NCI-H524 treated with DMSO at 0.1 percent for 48 hours (cell line): ENCODE measurements around the gene FBXL17.

ENCODE experiments used
- DNase-seq: peaks from one replicate; lab custom pipeline; 2025; lab: John Stamatoyannopoulos, UW

The FBXL17 gene

DNA sequence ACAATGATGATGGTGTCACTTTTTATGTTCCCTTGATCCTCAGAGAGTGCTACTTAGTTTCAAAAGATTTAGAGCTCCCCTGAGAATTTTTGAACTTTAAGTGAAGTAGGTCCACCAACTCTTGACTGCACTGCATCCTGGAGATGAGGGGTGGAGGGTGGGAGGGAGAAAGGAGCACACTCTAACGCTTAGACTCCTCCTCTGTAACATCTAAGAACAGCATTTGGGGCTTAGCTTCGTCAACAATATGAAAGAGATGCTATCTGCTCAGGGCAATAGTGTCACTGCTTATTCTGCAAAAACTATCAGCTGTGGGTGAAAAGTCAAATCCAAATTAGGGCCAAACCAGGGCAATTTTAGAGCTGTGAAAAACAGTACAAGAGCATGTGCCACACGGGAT is 468.4 kb downstream of the FBXL17 start:
- DNase-seq = no peak

DNA sequence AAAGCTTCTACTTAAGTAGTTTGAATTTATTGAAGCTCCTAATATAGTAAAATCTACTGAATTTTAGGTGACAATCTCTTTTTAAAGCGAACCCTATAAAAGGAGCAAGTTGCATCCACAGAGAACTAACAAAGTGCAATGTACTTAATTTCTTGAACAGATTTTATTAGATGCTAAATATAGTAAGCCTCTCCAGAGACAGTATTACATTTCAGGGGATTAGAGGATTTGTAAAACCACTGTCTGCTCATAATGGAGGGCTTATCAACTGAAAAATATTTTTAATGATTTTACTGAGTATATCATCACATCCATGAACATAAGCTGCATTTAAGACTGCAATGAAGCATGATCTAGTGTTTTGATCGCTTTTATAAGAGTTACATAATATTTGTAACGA is 481.2 kb downstream of the FBXL17 start:
- DNase-seq = peak; percentile 83

DNA sequence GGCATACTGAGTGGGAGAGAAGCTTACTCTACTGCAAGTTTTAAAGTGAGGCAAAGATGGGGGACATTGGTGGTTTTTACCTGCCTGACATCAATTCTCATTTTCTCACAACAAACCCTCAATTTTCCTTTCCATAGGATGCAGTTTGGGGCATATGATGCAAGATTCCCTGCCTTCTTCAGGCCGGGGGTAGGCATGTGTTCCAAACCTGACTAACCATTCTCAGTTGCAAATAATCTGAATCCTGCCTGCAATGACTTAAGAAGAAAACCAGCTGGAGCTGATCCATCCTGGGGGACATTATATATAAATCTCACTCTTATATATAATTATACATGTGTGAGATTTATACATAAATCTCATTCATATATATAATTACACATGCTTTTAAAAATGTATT is 487.5 kb downstream of the FBXL17 start:
- DNase-seq = no peak

DNA sequence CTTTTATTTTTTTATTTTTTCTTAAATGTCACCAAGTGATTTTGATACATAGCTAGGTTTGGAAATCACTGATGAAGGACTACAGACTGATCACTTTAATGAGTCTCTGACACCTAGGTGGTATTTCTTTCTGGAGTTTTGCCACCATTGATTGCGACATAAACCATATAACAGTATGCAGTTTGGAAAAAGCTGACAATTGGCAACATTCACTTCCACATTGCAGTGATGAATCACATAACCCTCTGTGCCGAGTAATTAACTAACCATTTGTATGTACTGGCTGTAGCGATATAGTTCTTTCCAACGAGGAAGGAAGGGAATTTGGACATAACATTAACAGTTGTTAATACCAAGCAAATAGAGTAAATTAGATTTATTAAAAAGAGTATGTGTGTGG is 488.3 kb downstream of the FBXL17 start:
- no peak for DNase-seq

DNA sequence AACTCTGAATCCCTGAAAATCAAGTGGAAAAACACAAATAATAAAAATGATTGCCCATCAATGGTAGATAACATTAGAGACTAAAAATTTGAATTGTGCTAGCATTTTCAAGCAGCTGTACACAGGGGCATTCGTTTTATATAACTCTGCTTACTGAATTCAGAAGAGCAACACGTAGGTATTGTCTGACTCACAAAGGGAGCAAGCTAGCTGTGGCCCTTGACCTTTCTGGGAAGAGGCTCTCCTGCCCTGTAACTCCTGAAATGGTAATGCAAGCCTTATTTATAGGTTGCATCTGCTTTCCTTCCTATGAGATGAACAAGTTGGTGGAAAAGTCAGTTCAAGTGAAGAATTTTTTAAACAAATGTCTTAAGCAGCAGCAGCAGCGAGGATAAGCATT is 492.5 kb downstream of the FBXL17 start:
- no peak for DNase-seq

DNA sequence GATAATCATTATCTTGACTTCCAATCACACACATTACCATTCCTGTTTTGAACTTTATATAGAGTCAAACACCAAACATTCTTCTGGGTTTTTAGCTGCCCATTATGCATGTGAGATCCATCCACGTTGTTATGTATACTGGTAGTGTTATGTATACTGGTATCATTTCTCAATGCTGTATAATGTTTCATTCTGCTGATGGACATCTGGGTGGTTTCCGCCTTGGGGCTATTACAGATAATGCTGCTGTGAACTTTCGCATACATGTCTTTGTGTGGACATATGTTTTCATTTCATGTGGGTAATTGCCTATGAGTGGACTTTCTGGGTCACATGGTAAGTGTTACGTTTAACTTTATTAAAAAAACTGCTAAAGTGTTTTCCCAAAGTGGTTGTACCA is 493.4 kb downstream of the FBXL17 start:
- no peak for DNase-seq

DNA sequence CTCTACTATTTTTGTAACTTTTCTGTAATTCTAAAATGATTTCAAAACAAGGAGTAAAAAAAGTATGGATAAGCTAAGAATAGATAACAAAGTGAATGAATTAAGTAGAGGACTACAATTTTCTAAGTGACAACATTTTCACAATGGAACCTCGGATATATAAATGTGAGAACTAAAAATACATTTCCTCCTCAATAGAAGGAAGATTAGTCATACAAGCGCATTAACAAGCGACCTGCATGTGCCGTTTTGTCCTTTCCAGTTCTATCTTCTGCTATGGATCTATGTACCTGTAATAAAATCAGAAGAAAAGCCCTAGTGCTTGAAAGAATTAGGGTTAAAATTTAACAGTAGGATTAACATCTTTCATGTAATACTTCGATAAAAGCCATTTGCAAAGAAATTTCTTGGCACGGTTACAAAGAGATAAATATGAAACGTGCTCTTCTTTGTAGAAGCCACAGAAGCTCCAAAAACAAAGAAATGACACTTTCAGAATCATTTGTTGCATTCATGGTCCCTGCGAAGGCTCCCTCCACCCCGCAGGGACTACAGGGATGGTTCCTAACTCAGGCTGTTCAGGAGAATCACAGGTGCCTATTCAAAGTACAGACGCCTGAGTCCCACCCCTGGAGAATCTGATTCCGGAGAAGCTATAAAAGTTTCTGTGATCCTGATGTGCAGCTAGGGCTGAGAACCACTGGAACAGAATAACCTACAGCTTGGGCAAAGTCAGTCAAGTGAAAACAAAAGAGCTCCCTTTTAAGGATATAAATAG is 494.5 kb downstream of the FBXL17 start:
- DNase-seq = no peak

DNA sequence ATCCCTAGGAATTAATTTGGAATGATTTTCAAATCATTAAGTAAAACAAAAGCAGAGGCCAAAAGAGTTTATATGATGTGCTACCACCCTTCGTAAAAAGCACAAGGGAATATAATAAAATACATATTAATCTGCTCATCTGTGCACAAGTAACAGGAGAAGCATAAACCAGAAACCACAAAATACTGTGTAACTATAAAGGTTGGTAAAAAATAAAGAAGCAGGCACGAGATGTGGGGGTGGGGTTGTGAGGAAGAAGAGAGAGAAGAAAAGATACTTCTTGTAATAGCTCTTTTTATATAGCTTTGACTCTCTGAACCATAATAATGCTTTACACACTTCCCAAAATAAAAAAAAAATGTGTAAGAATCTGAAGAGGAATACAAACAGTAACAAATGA is 496.3 kb downstream of the FBXL17 start:
- DNase-seq = no peak

DNA sequence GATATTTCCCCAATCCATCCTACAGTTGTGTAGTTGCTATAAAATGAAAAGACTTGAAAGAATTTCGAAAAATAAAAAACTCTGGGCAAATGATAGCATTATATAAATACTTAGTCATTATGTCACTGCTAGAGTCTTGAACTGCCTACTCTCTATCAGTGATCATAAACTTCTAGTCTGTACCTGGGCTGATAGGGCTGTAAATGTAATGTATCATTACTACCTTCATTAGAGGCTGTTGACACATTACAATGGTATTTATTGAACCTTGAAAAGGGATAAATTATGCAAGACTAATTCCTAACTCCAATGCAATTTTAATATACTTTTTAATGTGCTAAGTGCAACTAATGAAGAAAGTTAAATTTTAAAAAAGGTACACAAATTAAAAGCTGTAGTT is 497.0 kb downstream of the FBXL17 start:
- no peak for DNase-seq

DNA sequence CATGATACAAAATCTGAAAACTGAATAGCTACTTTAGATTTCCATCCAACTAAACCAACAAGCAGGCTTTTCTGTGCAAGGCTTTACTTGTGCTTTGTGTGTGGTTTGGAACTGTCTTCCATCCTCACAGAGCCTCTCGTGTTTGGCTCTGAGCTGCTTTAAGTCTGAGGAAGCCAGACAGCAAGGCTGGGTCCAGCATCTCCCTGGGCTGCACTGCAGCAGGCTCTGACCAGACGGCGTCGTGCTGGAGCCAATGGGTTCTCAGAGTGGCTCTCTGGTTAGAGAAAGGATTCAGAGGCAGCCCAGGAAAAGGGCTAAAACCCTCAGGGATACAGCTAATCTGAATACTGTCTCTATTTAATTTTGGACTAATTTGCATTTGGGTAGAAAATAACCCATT is 503.2 kb downstream of the FBXL17 start:
- DNase-seq = no peak

DNA sequence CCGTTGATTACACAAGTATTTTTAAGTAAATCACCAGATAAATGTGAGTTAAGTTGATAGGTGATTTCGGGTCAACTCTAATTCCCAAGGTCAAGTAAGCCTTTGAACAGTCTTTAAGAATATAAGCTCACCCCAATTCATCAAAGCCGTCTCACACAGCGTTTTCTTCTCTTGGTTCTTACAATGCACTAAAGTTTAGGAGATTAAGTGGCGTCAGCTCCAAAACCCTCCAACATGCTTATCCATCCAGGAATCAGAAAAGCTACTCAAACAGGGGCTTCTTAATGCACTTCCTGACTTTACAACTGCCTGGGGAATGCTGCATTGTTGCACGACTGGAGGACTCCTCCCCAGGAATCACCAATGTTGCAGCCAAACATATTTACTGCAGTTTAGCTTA is 505.0 kb downstream of the FBXL17 start:
- DNase-seq = no peak

DNA sequence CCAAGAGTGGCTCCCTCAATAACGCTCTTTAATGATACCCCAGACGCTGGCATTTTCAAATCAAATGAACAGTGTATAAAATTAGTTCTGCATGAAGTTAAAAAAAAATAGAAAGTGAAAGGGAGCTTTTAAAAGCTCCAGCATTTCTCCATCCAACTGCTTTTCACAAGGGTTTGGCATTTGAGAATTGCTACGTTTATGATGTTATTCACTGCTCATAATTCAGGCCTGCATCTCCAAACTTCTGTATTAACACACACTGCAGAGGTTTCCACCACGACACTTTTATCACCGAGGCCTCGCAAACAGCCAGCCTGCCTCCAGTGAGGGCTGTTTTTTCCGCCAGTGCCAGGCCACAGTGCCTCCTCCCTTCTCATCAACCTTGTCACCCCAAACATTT is 505.6 kb downstream of the FBXL17 start:
- DNase-seq = no peak

DNA sequence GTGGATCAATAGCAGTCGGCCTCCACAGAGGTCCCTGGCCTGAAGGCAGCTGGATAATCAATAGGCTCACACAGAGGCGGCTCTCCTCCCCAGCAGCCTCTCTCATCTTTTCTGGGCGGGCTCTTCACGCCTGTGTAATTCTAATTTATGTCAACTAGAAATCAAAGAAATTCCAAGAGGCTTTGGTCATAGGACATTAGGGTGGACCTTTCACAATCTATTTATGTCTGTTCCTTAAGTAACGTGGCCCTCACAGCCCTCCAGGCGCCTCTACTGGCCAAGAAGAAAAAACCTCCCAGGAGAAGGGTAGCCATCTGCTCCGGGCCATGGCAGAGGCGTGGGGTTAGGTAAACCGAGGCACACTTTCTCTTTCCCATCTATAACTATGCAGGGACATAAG is 506.1 kb downstream of the FBXL17 start:
- no peak for DNase-seq

DNA sequence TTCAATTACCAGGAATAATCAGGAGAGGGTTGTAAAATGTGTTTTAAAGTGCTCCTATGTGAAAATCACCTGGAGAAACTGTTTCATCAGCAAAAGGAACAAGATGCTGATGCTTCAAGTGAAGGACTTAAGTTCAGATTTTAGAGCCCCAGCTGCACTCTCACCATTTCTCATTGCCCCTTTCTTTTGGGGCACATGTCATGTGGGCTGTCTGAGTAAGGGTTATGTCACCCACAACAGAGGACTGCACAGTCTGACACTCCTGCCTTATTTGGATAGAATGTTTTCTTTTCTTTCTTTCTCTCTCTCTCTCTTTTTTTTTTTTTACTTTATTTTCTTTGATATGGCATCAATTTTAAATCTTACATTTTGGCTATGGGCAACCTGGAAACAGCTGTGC is 507.1 kb downstream of the FBXL17 start:
- no peak for DNase-seq

DNA sequence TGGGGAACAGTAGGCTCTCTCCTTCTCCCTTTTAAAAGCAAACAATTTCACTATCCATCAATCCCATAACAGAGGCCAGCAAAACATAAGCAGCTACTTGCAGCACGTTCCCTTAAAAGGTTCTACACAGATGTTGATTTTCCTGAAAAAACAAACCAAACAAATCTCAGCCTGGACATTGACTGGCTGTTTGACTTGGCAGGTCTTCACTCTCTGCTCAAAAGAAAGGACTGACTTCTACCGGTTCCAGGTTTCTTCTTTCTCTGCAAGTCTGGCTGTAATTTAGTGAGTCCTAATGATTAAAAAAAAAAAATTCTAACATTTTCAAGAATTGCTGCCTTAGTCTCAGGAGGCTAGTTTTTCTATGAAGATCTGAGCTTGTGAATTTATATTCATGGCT is 508.0 kb downstream of the FBXL17 start:
- DNase-seq = no peak

DNA sequence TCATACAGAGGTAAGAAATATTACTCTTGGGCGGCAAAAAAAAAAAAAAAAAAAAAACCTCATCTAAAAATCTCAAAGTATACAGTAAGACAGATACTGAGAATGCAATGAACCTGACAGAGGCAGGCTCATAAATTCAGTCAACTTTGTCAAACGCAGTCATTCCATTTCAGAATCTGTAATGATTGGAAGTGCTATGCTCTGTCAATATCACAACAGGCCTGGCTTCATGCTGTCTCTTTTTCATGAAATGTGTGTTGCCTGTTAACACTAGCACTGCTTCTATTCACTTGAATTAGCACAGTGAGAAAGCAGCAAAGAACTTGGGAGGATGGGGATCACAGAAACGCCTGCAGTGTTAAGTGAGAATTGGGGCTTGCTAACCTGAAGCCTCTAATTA is 510.9 kb downstream of the FBXL17 start:
- no peak for DNase-seq

DNA sequence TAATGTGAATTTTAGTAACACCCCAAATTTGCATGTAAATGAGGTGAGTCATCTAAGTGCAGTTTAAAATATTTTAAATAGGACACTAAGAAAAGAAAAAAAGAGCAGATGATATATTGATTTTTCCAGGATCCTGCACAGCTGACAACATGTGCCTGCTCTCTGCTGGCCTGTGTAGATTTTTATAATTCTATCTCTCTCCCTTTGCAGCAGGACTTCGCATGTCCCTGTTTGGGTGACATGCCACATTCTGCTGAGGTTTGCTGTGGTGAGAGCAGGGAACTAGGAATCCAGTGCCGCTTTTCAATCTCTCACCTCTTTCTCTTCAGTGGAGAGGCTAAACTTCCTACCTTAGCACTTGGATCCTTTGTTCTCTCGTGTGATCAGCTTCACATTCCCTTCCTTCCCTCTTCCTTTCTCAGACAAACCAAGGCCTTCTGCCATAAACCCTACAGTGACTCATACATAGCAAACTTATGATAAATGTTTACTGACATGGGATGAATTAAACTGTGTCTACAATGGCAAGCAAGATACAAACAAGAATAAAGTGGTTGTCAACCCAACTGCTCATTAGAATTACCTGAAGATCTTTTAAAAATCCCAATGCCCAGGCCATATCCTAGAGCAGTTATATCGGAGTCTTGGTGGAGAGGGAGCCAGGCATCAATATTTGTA is 512.3 kb downstream of the FBXL17 start:
- DNase-seq = no peak

DNA sequence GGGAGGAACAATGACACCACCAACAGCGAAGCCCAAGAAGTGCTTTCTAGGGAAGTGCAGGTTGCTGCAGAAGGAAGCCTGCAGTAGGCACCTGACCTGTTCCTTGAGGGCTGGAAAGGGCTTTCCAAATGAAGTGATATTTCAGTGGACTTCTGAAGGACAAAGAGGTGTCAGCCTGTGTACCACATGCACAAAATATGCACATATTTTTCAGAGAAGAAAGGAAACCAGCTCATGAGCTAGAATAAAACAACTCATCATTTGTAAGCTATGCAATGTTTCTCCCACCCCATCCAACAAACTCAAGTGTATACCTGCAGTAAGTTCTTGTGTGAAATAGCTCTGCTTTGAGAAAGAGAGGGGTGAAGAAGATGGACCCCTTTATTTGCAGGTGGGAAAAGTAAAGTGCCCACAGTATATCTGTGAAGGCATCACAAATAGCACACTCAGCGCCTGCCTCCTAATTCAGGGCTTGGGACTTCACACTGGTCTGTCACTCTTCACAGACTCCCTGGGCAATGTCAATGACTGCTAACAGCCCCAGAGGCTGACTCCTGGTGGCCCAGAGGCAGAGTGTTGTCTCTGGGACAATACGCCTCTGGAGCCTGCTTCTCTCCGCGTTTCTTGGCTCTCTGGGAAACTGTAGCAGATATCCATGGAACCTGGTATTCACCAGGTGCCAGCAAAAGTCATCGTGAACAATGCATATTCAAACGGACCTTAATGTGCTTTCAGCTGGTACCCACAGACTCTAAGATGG is 513.1 kb downstream of the FBXL17 start:
- no peak for DNase-seq

DNA sequence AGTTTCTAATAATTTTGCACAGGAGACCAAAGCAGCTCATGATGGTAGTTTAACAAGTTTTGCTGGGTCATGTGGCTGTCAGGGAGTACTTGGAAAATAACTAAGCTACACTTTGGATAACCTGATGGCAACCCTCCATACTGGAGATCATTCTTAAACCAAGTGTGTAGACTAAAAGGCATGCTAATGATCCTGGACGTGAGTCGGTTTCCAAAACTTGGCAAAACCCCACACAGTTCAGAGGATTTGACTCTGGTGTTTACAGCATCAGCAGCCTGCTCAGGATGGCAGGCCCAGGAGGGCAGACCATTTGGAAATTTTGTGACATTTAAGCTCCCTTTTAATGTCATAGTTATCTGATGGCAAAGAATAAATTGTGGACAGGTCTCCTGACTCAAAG is 514.6 kb downstream of the FBXL17 start:
- DNase-seq = no peak

DNA sequence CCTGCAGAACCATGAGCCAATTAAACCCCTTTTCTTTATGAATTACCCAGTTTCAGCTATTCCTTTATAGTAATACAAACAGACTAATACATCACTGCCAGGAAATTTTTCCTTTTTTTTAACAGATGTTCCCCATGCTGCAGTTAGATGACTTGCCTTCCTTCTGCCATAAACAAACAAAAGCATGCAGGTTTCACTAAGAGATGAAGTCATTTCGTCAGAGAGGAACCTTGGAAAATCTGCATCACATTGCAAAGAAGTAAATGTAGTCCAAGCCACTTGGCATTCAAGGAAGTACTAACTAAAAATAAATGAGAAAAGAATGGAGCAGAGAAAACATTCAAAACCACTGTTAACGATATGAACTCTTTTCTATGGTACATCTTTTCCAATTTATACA is 517.1 kb downstream of the FBXL17 start:
- DNase-seq = no peak

DNA sequence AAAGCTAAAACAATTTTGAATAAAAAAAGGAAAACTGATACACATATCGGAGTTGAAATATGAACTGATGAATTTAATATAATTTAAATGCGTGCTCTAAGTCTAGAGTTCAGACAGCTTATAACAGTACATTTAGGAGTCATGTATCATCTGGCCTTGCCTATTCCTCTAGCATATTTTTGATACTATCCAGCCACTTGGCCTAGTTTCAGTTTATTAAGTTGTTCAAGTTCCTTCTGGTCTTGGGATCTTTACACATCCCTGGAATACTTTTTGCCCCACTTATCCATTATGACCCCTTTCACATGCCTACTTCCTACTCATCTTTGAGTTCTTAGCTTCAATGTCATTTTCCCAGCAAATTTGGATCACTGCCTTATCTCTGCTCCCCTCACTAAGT is 518.8 kb downstream of the FBXL17 start:
- DNase-seq = no peak

DNA sequence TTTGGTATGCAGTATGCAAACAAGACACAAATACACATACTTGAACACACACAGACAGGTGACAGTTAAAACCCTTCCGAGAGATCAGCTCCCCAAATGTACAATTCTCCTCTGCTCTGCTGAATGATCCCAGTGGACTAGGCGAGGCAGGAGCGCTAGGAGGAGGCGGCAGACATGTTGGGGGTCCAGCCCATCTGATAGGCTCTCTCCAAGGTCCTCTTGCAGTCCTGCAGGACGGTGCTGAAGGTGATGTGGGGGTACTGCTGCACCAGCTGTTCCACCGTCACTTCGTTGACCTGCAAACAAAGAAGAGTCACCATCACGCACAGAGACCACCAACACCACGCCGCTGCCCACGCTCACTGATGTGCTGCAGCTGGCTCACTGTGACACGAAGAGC is 520.3 kb downstream of the FBXL17 start:
- no peak for DNase-seq

DNA sequence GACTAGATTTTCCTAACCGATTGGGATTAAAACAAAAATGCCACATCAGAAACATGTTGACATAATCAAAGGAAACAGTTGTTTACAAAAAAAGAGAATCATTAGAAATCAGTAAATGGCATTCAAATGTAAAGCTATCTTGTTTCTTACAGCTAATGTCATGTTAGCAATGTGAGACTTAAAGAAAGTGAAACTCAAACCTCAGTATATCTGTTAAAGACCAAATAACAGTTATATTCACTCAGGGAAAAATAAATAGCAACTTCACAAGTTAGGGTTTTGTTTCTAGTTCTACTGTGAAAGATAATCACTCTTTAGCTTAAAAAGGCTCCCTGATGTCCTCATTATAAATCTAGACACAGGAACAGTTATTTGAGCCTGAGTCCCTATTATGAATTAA is 521.9 kb downstream of the FBXL17 start:
- DNase-seq = no peak
